Activated T-helper 1 cell treated with anti-CD3 and anti-CD28 coated beads, Interleukin-12 subunit alpha, Interleukin-12 subunit beta, Interleukin-2, Interleukin-4 antibody, amounts not matched to agents 30 ng/mL and 10 ng/mL and 1 ng/mL, durations not matched to agents 14 hours and 24 hours and 36 hours (primary cell): ENCODE data around the gene MACF1. TPM values are rescaled to one million over a fixed set of nuclear protein-coding genes. Genes with fewer than 3 reads are reported as not detected.
"Not testable (repeated sequence)": the region's sequence is repeated elsewhere in the genome, so short reads cannot be mapped to it uniquely, and the experiment has no call there.

Source experiments
- DNase-seq: peaks from one replicate; pipeline ENCODE4 v3.0.0; 2021; ENCODE audit warnings: low spot score
- H3K27ac Mint-ChIP-seq: one replicate; pipeline ENCODE4 v1.8.0; 2021; ENCODE audit warnings: mild to moderate bottlenecking, mixed read lengths
- H3K27me3 Mint-ChIP-seq: one replicate; pipeline ENCODE4 v1.8.0; 2022; ENCODE audit warnings: mild to moderate bottlenecking, moderate library complexity, mixed read lengths; ENCODE audit not compliant: insufficient read depth
- H3K36me3 Mint-ChIP-seq: one replicate; pipeline ENCODE4 v1.8.0; 2021; ENCODE audit warnings: low read depth, mixed read lengths
- H3K4me1 Mint-ChIP-seq: one replicate; pipeline ENCODE4 v1.8.0; 2021; ENCODE audit warnings: low read depth, mixed read lengths
- H3K4me3 Mint-ChIP-seq: one replicate; pipeline ENCODE4 v1.8.0; 2021; ENCODE audit warnings: mild to moderate bottlenecking, moderate library complexity, mixed read lengths
- H3K9me3 Mint-ChIP-seq: one replicate; pipeline ENCODE4 v1.8.0; 2021; ENCODE audit warnings: mixed read lengths
- intact Hi-C: fragments of 100-400 bp; cut with micrococcal nuclease; formaldehyde crosslinking; loops from one replicate; pipeline ENCODE4 v1.15.1; 2024
- total RNA-seq: library from RNA; stranded (reverse); gene quantifications from 2 replicates; pipeline ENCODE4 v1.2.3, GENCODE V29; 2022

Gene MACF1
- total RNA-seq, 1 donor from 2014 or later, result 226 TPM

DNA sequence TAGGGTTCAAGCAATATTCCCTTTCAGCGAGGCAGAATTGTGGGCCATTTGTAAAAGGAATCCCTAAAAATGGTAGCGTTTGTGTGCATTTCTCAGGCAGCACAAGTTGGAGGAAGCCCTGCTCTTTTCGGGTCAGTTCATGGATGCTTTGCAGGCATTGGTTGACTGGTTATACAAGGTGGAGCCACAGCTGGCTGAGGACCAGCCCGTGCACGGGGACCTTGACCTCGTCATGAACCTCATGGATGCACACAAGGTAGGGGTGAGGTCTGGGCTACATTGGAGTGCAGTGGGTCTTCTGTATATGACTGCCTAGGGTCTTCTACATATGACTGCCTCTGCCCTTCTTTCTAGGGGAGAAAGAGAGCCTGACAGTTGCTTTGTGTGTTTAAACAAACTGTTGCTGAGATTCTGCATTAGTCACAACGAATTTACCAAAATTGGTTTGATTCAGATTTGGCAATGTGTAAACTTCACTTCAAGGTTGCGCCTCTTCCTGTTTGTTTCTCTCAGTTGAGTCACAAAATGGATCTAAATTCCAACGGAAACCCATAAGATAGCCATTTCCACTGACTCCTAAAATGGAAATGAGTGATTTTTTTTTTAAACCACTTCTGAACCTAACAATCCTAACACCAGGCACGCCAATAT lies 246.6 kb downstream of the MACF1 start:
- Mint-ChIP-seq H3K9me3 (no peaks in the 10 kb centered on the region), H3K4me3 (no peak overlapping the region), H3K4me1 (peaks cover 5% of the 10 kb centered on the region), H3K27me3 (no peaks in the 10 kb centered on the region), H3K27ac (no peak overlapping the region), H3K36me3 (peaks cover 55% of the 10 kb centered on the region)
- intact Hi-C loops, result no loop called here
- DNase-seq, result no peak

DNA sequence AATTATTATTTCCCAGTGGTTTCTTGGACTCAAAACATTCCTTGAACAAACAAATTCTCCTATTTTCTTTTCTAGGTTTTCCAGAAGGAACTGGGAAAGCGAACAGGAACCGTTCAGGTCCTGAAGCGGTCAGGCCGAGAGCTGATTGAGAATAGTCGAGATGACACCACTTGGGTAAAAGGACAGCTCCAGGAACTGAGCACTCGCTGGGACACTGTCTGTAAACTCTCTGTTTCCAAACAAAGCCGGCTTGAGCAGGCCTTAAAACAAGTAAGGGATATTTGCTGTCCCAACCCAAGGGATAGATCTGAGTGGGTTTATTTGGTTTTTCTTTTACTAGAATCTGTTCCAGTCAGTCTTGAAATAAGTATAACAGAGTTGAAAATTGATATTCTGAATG lies 247.6 kb downstream of the MACF1 start:
- no peaks in the 10 kb centered on the region for H3K27me3 Mint-ChIP-seq

DNA sequence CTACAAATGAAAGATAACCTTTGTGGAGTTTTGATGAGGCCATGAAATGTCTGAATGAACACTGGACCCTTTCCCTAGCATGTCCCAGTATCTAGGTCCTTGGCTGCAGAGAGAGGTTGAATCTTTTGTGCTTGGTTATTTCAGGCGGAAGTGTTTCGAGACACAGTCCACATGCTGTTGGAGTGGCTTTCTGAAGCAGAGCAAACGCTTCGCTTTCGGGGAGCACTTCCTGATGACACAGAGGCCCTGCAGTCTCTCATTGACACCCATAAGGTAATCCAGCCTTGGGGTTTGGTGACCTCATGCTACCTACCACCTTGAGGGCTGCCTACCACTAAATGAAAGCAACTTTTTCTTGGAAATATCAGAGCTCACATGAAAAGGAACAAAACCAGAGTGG lies 248.0 kb downstream of the MACF1 start:
- Mint-ChIP-seq H3K27me3 (no peaks in the 10 kb centered on the region), H3K9me3 (no peaks in the 10 kb centered on the region), H3K36me3 (peaks cover 61% of the 10 kb centered on the region), H3K27ac (peak overlapping the region; percentile 44), H3K4me3 (no peak overlapping the region), H3K4me1 (peaks cover 5% of the 10 kb centered on the region)
- DNase-seq, result peak; percentile 6
- intact Hi-C loops, result no loop called here

More for the DNA sequence above, 247.6 kb downstream of the MACF1 start:
- H3K4me1 Mint-ChIP-seq, result peaks cover 5% of the 10 kb centered on the region
- H3K4me3 Mint-ChIP-seq, result no peak overlapping the region
- H3K36me3 Mint-ChIP-seq, result peaks cover 61% of the 10 kb centered on the region
- no peak overlapping the region for H3K27ac Mint-ChIP-seq
- no peaks in the 10 kb centered on the region for H3K9me3 Mint-ChIP-seq
- intact Hi-C loops, result no loop called here
- no peak for DNase-seq

DNA sequence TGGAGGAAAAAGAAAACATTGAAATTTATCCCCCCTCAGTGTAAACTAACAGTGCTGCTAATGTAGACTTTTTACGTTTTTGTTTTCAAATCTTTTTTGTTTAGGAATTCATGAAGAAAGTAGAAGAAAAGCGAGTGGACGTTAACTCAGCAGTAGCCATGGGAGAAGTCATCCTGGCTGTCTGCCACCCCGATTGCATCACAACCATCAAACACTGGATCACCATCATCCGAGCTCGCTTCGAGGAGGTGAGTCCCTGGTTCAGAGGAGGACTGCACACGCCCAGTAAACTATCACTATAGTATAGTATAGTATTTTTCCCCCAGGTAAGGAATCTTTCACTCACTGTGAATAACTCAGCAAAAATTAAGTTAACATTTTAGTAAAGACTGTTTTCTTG lies 249.1 kb downstream of the MACF1 start:
- Mint-ChIP-seq H3K27ac (no peak overlapping the region), H3K36me3 (peaks cover 62% of the 10 kb centered on the region)
- intact Hi-C loops, result no loop called here

DNA sequence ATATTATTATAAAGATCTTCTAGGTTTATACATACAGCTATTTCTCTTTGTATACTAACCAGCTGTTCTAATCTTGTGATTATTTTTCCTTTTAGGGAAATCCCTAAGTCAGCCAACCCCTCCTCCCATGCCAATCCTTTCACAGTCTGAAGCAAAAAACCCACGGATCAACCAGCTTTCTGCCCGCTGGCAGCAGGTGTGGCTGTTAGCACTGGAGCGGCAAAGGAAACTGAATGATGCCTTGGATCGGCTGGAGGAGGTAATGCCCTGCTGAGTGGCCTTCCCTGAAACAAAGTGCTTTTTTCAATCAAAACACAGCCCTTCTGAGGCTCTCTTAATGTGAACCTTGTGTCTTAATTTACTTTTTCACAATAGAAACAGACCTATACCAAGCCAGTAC lies 254.5 kb downstream of the MACF1 start:
- Mint-ChIP-seq H3K27me3 (no peaks in the 10 kb centered on the region), H3K4me3 (no peak overlapping the region), H3K9me3 (no peaks in the 10 kb centered on the region), H3K27ac (no peak overlapping the region), H3K4me1 (no peaks in the 10 kb centered on the region), H3K36me3 (peaks cover 68% of the 10 kb centered on the region)
- DNase-seq, result no peak
- intact Hi-C loops, result no loop called here

More for the DNA sequence above, 249.1 kb downstream of the MACF1 start:
- Mint-ChIP-seq H3K4me1 (peaks cover 5% of the 10 kb centered on the region), H3K9me3 (no peaks in the 10 kb centered on the region), H3K27me3 (no peaks in the 10 kb centered on the region), H3K4me3 (no peak overlapping the region)
- no peak for DNase-seq

DNA sequence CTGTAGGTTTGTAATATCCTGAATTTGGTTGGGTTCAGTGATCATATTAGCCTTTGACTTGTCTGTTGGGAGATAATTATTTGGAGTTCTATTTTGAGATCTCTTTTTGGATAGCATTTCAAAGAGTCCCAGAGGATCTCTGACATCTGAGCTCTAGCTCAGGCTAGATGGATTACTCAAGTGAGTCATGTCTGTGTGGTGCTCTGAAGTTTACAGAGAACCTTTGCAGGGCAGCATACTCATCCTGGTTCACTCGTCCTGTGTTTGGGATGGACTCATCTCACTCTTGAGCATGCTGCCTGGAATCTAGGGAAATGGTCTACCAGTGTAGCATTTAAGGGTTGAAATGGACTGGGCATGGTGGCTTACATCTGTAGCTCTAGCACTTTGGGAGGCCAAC lies 257.6 kb downstream of the MACF1 start:
- no peaks in the 10 kb centered on the region for H3K9me3 Mint-ChIP-seq
- no peak for DNase-seq
- H3K4me1 Mint-ChIP-seq, result no peaks in the 10 kb centered on the region
- peaks cover 58% of the 10 kb centered on the region for H3K36me3 Mint-ChIP-seq
- no peak overlapping the region for H3K4me3 Mint-ChIP-seq
- H3K27ac Mint-ChIP-seq, result no peak overlapping the region
- no peaks in the 10 kb centered on the region for H3K27me3 Mint-ChIP-seq
- intact Hi-C loops, result no loop called here

DNA sequence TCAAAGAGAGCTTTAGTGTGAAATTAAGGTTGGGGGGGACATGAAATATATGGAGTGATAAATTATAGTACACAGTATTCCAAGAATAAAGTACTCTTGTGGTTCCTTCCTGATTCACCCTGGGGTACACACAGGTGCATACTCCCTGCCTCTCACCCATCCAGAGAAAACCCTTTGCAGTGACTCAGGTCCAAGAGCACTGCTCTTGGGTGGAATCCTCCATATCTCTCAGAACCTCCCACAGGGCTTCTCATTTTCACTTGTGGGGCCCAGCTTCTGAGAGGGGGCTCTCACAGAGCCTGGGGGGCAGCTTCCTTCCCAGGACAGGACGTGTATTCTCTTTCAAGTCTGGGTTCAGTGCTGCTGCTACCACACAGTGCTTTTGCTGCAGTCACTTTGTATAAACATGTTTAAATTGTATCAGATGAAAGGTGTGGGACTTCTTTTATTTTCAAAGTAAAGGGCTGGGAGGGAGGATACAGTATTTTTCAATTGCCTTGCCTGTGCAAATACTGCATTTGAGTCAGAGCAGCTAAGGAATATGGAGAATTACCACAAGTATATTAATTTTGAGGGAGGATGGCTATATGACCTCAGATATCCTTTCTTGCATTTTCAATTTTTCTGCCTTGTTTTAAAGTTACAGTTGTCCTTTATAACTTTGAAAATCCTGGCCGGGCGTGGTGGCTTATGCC lies 262.1 kb downstream of the MACF1 start:
- H3K4me1 Mint-ChIP-seq, result no peaks in the 10 kb centered on the region
- no peak for DNase-seq
- no peaks in the 10 kb centered on the region for H3K27me3 Mint-ChIP-seq
- no peak overlapping the region for H3K4me3 Mint-ChIP-seq
- no peaks in the 10 kb centered on the region for H3K9me3 Mint-ChIP-seq
- intact Hi-C loops, result no loop called here
- H3K36me3 Mint-ChIP-seq, result peaks cover 38% of the 10 kb centered on the region
- H3K27ac Mint-ChIP-seq, result no peak overlapping the region

DNA sequence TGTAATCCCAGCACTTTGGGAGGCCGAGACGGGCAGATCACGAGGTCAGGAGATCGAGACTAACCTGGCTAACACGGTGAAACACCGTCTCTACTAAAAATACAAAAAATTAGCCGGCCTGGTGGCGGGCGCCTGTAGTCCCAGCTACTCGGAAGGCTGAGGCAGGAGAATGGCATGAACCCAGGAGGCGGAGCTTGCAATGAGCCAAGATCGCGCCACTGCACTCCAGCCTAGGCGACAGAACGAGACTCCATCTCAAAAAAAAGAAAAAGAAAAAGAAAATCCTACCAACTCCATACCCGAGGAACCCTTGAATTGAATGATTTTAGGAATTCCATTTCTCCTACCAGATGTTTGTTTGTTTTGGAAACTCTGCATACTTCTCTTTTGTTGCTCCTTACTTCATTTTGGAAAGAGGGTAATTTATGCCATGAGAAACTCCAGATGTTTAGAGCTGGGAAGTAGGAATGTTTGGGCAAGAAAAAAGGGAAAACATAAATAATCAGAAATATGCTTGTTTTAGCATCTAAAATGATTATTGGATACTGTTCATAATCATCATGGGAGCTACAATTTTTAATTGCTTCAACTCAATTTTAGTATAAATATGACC lies 262.7 kb downstream of the MACF1 start:
- H3K4me1 Mint-ChIP-seq, DNase-seq, H3K9me3 Mint-ChIP-seq, H3K27ac Mint-ChIP-seq, H3K4me3 Mint-ChIP-seq, intact Hi-C loops, H3K27me3 Mint-ChIP-seq: not testable (repeated sequence)
- H3K36me3 Mint-ChIP-seq, result peaks cover 37% of the 10 kb centered on the region

DNA sequence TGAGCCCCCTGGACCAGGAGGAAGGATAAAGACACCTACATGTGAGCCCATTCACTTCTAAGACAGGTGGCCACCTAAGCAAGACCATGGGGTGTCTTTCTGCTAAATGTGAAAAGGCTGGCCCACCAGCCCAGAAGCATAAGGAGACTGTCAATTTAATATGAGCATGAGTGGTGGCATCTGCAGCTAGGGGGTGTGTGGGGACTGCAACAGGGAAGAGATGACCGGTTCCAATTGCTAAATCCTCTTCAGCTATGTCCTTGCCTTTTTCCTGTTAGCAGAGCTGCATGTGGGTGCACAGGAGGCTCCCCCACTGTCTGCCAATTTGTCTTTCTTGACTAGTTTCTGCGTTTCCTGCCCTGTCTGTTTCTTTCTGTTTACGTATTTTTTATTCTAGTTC lies 264.7 kb downstream of the MACF1 start:
- H3K4me1 Mint-ChIP-seq, result no peaks in the 10 kb centered on the region
- intact Hi-C loops, result no loop called here
- H3K9me3 Mint-ChIP-seq, result no peaks in the 10 kb centered on the region
- peaks cover 38% of the 10 kb centered on the region for H3K36me3 Mint-ChIP-seq
- DNase-seq, result no peak
- no peaks in the 10 kb centered on the region for H3K27me3 Mint-ChIP-seq
- no peak overlapping the region for H3K27ac Mint-ChIP-seq
- no peak overlapping the region for H3K4me3 Mint-ChIP-seq

DNA sequence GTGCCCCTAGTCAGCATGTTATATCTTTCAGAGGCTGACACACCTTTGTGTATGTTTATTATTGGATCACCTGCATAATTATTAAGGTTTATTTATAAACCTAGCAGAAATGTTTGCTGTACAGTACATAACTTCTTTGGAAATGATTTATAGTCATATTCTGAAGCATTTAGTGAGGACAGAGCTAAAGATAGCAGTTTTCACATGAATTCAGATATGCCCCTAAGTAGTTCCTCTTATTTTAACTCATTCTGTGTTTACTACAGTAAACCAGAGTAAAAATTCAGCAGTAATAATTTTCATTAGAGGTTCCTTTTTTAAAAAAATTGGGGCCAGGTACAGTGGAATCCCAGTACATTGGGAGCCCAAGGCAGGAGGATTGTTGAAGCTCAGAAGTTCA lies 265.5 kb downstream of the MACF1 start:
- Mint-ChIP-seq H3K4me1 (no peaks in the 10 kb centered on the region), H3K27me3 (no peaks in the 10 kb centered on the region), H3K36me3 (peaks cover 36% of the 10 kb centered on the region), H3K9me3 (no peaks in the 10 kb centered on the region), H3K27ac (no peak overlapping the region), H3K4me3 (no peak overlapping the region)
- DNase-seq, result no peak
- intact Hi-C loops, result no loop called here

DNA sequence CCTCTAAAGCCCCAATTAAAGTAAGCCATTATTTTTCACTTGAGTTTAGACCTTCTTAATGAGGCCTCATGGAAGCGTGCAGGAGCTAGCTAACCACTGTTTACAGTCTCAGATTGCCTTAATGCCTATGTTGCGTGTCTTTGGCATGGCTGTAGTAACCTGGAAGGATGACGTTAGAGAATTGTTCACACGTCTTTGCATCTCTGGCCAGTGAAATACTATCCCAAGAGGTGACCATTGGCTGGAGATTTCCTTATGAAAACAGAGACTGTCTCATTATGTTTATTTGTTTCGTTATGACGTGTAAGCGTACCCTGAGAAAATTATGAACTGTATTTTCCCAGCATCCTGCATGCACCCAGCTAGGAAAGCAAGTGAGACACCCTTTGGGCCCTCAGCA lies 268.3 kb downstream of the MACF1 start:
- no peaks in the 10 kb centered on the region for H3K9me3 Mint-ChIP-seq
- H3K4me1 Mint-ChIP-seq, result no peaks in the 10 kb centered on the region
- no peak overlapping the region for H3K27ac Mint-ChIP-seq
- no peak overlapping the region for H3K4me3 Mint-ChIP-seq
- H3K27me3 Mint-ChIP-seq, result no peaks in the 10 kb centered on the region
- peaks cover 28% of the 10 kb centered on the region for H3K36me3 Mint-ChIP-seq
- intact Hi-C loops, result no loop called here
- DNase-seq, result no peak

DNA sequence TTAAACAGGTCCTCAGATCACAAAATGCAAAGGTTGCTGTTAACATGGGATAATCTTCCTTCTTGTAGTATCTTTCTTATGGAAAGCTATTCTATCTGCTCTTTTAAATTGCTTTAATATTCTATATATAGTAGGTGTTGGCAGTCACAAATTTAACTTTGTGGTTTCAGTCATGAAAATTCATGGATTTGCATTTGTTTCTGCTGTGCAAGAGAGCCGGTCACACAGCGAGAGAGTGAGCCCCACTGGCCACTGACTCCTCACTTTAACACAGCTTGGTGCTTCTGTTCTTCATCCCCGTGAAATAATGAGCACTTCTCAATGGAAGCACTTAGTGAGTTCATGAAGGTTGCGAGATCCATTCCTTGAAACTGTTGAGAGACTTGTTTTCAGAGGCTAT lies 268.8 kb downstream of the MACF1 start:
- H3K36me3 Mint-ChIP-seq, result peaks cover 28% of the 10 kb centered on the region

DNA sequence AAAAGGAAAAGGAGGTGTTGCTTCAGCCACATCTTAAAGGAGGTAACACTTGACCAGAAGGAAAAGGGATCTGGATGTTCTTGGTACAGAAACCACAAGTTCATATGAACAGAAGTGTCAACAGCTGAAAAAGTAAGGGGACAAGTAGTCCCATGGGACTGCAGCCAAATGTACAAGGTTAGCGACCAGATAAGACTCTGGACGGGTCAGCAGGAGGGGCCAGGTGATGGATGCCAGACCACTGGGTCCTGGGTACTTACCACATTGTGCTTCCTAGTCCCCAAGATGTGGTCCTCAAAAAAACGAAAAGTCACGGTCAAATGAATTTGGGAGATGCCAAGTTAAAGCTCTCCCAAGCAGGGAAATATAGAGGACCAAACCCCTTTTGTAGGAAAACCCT lies 270.3 kb downstream of the MACF1 start:
- Mint-ChIP-seq H3K27me3 (no peaks in the 10 kb centered on the region), H3K4me3 (no peak overlapping the region), H3K27ac (no peak overlapping the region), H3K36me3 (peaks cover 29% of the 10 kb centered on the region), H3K4me1 (no peaks in the 10 kb centered on the region), H3K9me3 (no peaks in the 10 kb centered on the region)
- intact Hi-C loops, result no loop called here
- DNase-seq, result no peak

More for the DNA sequence above, 268.8 kb downstream of the MACF1 start:
- H3K4me3 Mint-ChIP-seq, result no peak overlapping the region
- H3K27ac Mint-ChIP-seq, result no peak overlapping the region
- H3K27me3 Mint-ChIP-seq, result no peaks in the 10 kb centered on the region
- DNase-seq, result no peak
- intact Hi-C loops, result no loop called here
- no peaks in the 10 kb centered on the region for H3K9me3 Mint-ChIP-seq
- no peaks in the 10 kb centered on the region for H3K4me1 Mint-ChIP-seq
